ENCODE results near the gene FOXR1. TPM values are rescaled to one million over a fixed set of nuclear protein-coding genes. Genes with fewer than 3 reads are reported as not detected.

Gene FOXR1
- total and polyA plus RNA-seq, 12 donors = 0.22 TPM; not detected in 11

DNA sequence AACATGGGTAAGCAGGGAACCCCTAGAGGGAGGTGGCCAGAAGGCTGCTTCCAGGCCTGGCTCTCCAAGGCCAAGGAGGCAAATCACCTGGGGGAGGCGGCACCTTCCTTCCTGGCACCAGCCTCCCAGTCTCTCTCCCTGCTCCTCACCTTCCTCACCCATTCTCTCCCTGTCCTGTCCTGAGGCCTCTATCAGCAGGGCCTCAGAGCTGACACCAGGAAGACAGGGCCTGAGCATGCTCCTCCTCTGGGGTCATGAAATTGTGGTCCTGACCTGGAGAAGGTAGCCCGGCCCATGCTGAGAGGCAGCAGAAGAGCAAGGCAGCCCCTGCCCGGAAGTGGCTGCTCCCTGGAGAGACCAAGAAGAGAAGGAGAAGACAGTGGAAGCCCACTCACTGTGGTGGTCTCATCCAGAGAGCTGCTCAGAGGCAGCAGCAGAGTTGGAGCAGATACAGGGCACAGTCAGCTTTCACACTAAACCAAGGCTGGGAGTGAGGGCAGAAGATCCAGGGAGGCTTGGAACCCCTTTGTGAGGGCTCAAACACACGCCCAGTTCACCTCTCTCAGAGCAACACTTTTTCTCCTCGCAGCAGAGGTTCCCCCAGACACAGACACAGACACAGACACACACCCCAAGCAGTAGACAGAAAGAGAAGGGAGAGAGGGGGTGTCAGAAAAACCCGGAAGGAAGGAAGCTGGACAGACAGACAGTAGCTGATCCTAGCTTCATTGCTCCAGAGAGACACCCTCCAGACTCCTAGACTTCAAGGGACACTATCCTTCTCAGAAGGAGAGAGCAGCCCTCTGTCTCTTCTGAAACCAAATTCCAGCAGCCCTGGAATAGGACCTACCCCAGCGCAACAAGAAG is 47.6 kb upstream of the FOXR1 start:
- DNase-seq = no peak
- H3K9me3 ChIP-seq (replicated peaks in 1 of 3) = no peaks in the 10 kb centered on the region
- peak overlapping the region; percentile 87 to 98 (median 97) for H3K27ac ChIP-seq
- H3K27me3 ChIP-seq = no peaks in the 10 kb centered on the region
- intact Hi-C loops (cut with DNase I) = loop anchor here in 1 of 2 donors (2.0 kb wide), 1 partner anchor 13 kb away; no protein-coding TSS in a partner anchor
- H3K4me3 ChIP-seq = peak overlapping the region; percentile 74 to 96 (median 84)
- no peaks in the 10 kb centered on the region for H3K36me3 ChIP-seq (replicated peaks in 1 of 2)
- 4 to 11% (median 7%) methylated on average over 4 to 7 of the region's 7 CpGs for WGBS, 4 donors
- TF ChIP-seq POLR2A (IDR thresholded peaks at IDR 0.05) = no peak
- TF ChIP-seq, protein P1, sequence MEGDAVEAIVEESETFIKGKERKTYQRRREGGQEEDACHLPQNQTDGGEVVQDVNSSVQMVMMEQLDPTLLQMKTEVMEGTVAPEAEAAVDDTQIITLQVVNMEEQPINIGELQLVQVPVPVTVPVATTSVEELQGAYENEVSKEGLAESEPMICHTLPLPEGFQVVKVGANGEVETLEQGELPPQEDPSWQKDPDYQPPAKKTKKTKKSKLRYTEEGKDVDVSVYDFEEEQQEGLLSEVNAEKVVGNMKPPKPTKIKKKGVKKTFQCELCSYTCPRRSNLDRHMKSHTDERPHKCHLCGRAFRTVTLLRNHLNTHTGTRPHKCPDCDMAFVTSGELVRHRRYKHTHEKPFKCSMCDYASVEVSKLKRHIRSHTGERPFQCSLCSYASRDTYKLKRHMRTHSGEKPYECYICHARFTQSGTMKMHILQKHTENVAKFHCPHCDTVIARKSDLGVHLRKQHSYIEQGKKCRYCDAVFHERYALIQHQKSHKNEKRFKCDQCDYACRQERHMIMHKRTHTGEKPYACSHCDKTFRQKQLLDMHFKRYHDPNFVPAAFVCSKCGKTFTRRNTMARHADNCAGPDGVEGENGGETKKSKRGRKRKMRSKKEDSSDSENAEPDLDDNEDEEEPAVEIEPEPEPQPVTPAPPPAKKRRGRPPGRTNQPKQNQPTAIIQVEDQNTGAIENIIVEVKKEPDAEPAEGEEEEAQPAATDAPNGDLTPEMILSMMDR (IDR thresholded peaks at IDR 0.05) = no peak
- peaks cover 52 to 57% of the 10 kb centered on the region in 2 donors for H3K4me1 ChIP-seq (replicated peaks in 1 of 2)

DNA sequence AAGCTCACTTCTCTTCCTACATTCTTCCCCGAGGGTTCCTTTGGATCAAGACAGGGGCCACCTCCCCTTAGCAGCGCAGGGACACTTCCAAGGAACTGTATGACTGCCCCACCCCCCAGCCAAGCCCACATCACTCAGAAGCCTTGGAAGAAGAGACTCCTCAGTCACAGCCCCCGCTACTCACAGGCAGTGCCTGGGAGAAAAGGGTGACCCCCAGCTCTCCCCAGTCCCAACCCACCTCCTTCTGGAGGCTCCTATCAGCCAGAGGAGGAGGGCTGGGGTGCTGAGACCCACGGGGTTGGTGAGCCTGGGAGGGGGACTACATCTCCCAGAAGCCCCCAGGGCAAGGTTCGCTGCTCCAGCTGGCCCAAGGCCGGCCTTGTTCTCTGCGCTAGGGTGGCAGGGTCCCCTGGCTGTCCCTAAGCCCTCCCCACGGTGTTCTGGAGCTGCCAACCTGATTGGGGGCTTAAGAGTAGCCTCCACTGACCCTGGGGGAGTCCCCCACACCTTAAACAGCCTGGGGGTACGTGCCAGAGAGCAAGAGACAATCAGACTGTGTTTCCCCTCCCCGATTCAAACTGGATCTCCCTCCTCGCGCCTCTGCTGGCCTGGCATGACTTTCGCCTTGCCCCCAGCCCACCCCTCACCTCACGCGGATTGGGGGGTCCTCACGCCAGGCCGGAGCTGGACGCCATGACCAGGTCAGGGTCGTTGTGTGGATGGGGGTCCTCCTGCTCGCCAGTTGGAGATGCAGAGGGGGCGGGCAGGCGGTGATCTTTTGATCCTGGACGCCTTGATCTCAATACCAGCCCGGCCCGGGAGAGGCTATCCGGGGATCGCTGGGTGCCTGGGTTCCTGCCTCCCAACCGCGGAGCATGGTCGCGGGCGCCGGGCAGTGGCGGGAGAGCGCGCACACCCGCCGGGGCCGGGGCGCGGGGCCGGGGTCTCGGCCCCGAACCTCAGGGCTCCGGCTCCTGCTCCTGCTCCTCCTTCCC is 46.7 kb upstream of the FOXR1 start:
- WGBS, 4 donors = 0 to 1% (median 0%) methylated on average over 13 to 45 of the region's 45 CpGs
- H3K9me3 ChIP-seq (replicated peaks in 1 of 3) = no peaks in the 10 kb centered on the region
- H3K4me3 ChIP-seq = peak overlapping the region; percentile 74 to 96 (median 84)
- TF ChIP-seq, protein P1 (IDR thresholded peaks at IDR 0.05) = no peak
- no peak for TF ChIP-seq POLR2A (IDR thresholded peaks at IDR 0.05)
- peak in 5 of 7 donors; percentile 53 to 74 (median 58) for DNase-seq
- no peaks in the 10 kb centered on the region for H3K36me3 ChIP-seq (replicated peaks in 1 of 2)
- H3K27ac ChIP-seq = peak overlapping the region; percentile 87 to 98 (median 97)
- peaks cover 44 to 49% of the 10 kb centered on the region in 2 donors for H3K4me1 ChIP-seq (replicated peaks in 1 of 2)
- H3K27me3 ChIP-seq = no peaks in the 10 kb centered on the region
- intact Hi-C loops (cut with DNase I) = loop anchor here in 1 of 2 donors (2.0 kb wide), 1 partner anchor 14 kb away; no protein-coding TSS in a partner anchor

DNA sequence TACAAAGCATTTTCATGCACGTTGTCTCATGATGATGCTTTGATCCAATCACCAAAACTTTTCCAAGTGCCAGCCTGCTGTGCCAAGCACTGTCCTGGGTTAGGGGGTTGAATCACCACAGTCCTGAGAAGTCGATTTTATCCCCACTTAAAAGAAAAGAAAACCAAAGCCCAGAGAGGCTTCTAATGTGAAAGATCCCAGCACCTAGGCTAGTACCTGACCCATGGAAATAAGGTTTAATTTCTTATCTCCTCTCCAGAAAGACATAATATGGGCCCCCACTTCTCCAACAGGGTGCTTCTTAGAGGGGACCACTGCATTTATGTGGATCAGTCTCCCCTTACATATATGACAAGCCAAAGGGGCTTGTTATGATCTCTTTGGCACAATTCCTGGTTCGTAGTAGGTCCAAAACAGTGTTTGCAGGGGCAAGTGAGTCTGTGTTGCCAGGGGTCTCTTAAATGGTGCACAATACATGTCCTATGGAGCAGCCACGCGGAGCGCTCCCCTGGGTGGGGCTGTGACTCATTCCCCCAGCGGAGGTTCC is 43.9 kb upstream of the FOXR1 start:
- Histone ChIP-seq H3K27ac (peak overlapping the region in 4 of 5 donors; percentile 95 to 98 (median 96)), H3K27me3 (no peaks in the 10 kb centered on the region), H3K4me1 (replicated peaks in 1 of 2) (peaks cover 28 to 29% of the 10 kb centered on the region in 2 donors), H3K9me3 (replicated peaks in 1 of 3) (no peaks in the 10 kb centered on the region), H3K36me3 (replicated peaks in 1 of 2) (no peaks in the 10 kb centered on the region), H3K4me3 (peak overlapping the region in 1 of 4 donors; percentile 76)
- 5 to 11% (median 6%) methylated on average over 6 to 7 of the region's 7 CpGs for WGBS, 4 donors
- no peak for DNase-seq
- intact Hi-C loops (cut with DNase I) = no loop called here
- TF ChIP-seq POLR2A (IDR thresholded peaks at IDR 0.05) = no peak
- TF ChIP-seq, protein P1 (IDR thresholded peaks at IDR 0.05) = no peak
